GDM1 (cell line): ENCODE measurements around the gene TRAPPC8.
"Not testable (repeated sequence)": the region's sequence is repeated elsewhere in the genome, so short reads cannot be mapped to it uniquely, and the experiment has no call there.

Source experiments
- DNase-seq: peaks from one replicate; lab custom pipeline; 2025; lab: John Stamatoyannopoulos, UW

TRAPPC8 gene

GRCh38 chr18:31942999-31943877, at the start of gene TRAPPC8:
Gene TRAPPC8 (minus strand): TSS chr18:31943128. CDS start chr18:31942764, 364 bp downstream.
- peak; percentile 95 for DNase-seq

- DNase-seq, result no peak
Measured at GRCh38 chr18:31990823-31991222, 47.9 kb upstream of the TRAPPC8 start.

- DNase-seq, result no peak
Measured at GRCh38 chr18:31983976-31984375, 41.0 kb upstream of the TRAPPC8 start.

GRCh38 chr18:31983020-31983419, 40.1 kb upstream of the TRAPPC8 start:
- DNase-seq, result no peak

- no peak for DNase-seq
Measured at GRCh38 chr18:31980863-31981262, 37.9 kb upstream of the TRAPPC8 start.

- no peak for DNase-seq
Measured at GRCh38 chr18:31979714-31980113, 36.8 kb upstream of the TRAPPC8 start.

- no peak for DNase-seq
Measured at GRCh38 chr18:31978616-31979015, 35.7 kb upstream of the TRAPPC8 start.

GRCh38 chr18:31977270-31977872, 34.4 kb upstream of the TRAPPC8 start:
- peak; percentile 9 for DNase-seq

- no peak for DNase-seq
Measured at GRCh38 chr18:31976242-31976641, 33.3 kb upstream of the TRAPPC8 start.

- DNase-seq, result no peak
Measured at GRCh38 chr18:31973929-31974546, 31.1 kb upstream of the TRAPPC8 start.

- no peak for DNase-seq
Measured at GRCh38 chr18:31970617-31971016, 27.7 kb upstream of the TRAPPC8 start.

GRCh38 chr18:31965316-31965970, 22.5 kb upstream of the TRAPPC8 start:
- peak; percentile 21 for DNase-seq

- DNase-seq, result no peak
Measured at GRCh38 chr18:31957728-31958127, 14.8 kb upstream of the TRAPPC8 start.

- no peak for DNase-seq
Measured at GRCh38 chr18:31954349-31954748, 11.4 kb upstream of the TRAPPC8 start.

- DNase-seq, result not testable (repeated sequence)
Measured at GRCh38 chr18:31953699-31954098, 10.8 kb upstream of the TRAPPC8 start.

- DNase-seq, result no peak
Measured at GRCh38 chr18:31952223-31952622, 9.3 kb upstream of the TRAPPC8 start.

- no peak for DNase-seq
Measured at GRCh38 chr18:31950583-31950982, 7.7 kb upstream of the TRAPPC8 start.

- DNase-seq, result not testable (repeated sequence)
Measured at GRCh38 chr18:31948349-31948748, 5.4 kb upstream of the TRAPPC8 start.

GRCh38 chr18:31946305-31947046, 3.5 kb upstream of the TRAPPC8 start:
- no peak for DNase-seq

GRCh38 chr18:31943878-31944816, 1.2 kb upstream of the TRAPPC8 start:
- DNase-seq, result no peak
